Right renal cortex interstitium (tissue), 3 donors: ENCODE data around the gene FAM163B. TPM values are rescaled to one million over a fixed set of nuclear protein-coding genes. Genes with fewer than 3 reads are reported as not detected.
A peak's percentile ranks its signal among the peaks of the same experiment; 100 is the strongest.

Experiments
- DNase-seq, 3 donors: peaks; one replicate each; pipeline ENCODE4 v3.0.0-alpha.2; 2013; ENCODE audit warnings: low read depth in 3 of 3, low spot score in 2 of 3
- polyA plus RNA-seq, 3 donors: library from polyadenylated mRNA; unstranded; fragments of 120-200 nt; gene quantifications; one replicate each; pipeline ENCODE4 v1.2.1, GENCODE V29; 2013; ENCODE audit not compliant: insufficient read length in 3 of 3

Gene FAM163B
- polyA plus RNA-seq, 3 donors = 0.16 to 0.21 TPM; not detected in 1

- DNase-seq = no peak
Observed at GRCh38 chr9:133535306-133535877, 73.8 kb downstream of the FAM163B start.

GRCh38 chr9:133534346-133535291, 74.6 kb downstream of the FAM163B start, which contains the start of gene ADAMTSL2:
TSS of gene ADAMTSL2 (plus strand) at chr9:133534704. CDS start at chr9:133536713, 2,009 bp downstream.
- peak in 2 of 3 donors; percentile 60 to 72 for DNase-seq

GRCh38 chr9:133533857-133534256, 75.3 kb downstream of the FAM163B start:
- no peak for DNase-seq

GRCh38 chr9:133532937-133533668, 76.1 kb downstream of the FAM163B start:
- no peak for DNase-seq

DNA sequence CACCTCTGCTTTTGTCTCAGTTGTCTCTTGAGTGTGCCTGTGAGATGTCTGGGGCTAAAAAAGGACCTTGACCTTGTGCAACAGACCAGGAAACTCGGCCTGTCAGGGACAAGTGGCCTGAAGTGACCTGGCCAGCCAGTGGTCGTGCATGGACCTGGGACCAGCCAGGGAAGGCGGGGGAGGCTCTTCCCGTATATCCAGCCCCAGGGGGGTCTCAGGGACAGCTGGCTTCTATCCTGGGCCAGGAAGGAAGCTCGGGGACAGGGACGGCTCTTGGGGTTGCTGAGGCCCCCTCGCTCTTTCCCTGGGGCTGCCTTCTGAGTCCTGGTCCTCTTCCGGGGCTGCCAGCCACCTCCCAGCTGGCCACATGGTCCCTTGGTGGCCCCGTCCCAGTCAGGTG, 77.9 kb downstream of the FAM163B start:
- DNase-seq = no peak

- no peak for DNase-seq
Observed at GRCh38 chr9:133529874-133530273, 79.3 kb downstream of the FAM163B start.

DNA sequence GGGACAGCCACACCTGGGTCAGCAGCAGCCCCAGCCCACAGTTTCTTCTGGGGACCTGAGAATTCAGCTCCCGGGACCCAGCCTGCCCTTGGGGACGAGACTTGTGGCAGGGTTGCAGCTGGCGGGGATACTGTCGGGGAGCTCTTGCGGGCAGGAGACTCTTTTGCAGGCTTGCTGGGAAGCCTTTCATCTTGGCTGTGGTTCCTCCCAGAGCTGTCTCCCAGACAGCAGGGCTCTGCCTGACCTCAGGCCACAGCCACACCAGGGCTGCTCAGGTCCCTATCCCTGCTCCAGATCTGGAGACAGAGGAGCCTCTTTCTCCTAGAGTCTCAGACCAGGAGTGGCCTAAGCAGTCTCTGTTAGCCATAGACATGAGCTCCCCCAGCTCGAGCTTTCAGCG, 79.7 kb downstream of the FAM163B start:
- no peak for DNase-seq

- no peak for DNase-seq
Observed at GRCh38 chr9:133528876-133529241, 80.3 kb downstream of the FAM163B start.

DNA sequence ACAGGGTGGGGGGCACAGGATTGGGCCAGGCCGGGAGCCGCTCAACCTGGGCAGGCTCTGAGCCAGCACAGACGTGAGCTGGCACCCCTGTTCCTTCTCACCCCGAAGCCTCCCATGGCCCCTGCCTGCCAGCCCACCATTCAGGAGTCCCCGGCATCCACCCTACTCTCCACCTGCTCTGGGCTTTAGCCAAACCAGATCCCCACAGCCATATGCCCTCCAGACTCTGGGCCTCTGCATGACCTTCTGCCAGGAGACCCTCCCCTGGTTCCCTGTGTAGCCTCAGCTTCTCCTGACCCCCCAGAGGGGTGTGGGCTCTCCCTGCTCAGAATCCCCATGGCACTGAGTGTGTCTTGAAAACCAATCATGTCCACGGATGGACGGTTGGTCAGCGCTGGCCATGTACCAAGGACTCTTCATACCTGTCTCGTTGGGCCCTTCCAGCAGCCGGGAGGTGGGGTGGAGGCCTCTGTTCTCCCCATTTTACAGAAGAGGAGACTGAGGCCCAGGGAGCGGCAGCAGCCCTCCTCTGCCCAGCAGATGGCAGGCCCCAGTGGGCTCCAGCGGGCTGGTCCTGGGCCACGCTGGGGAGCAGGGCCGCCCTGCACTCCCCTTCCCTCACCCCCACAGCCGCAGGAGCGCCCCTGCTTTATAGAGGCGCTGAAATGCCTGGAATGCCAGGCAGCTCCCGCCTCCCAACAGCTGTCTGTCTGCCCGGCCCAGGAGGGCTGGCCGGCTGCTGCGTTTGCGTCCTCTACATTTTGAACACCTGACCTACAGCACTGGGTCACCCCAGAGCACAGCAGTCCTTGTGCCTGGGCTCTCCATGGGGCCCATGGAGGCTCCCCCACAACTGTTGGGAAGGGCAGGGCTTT, 81.0 kb downstream of the FAM163B start:
- no peak for DNase-seq

- DNase-seq = peak in 2 of 3 donors; percentile 54 to 74
Observed at GRCh38 chr9:133527444-133527920, 81.7 kb downstream of the FAM163B start.

Other genes starting within 250 kb of the FAM163B start
- gene SURF4, start 233.3 kb downstream of the FAM163B start, polyA plus RNA-seq = 100 to 1,000 TPM; 160 to 175 (median 164) TPM
- gene STKLD1, start 233.0 kb downstream of the FAM163B start, polyA plus RNA-seq = 1 to 10 TPM; 2.2 to 3.6 (median 3.4) TPM
- gene REXO4, start 191.4 kb downstream of the FAM163B start, polyA plus RNA-seq = 10 to 100 TPM; 26.9 to 30.7 (median 29.7) TPM
- gene ADAMTS13, start 187.0 kb downstream of the FAM163B start, polyA plus RNA-seq = 1 to 10 TPM; 5.9 to 7.2 (median 6.3) TPM
- gene CACFD1, start 149.4 kb downstream of the FAM163B start, polyA plus RNA-seq = 10 to 100 TPM; 23.3 to 28.1 (median 27.3) TPM
- 1 to 10 TPM in 2 of 3 donors, under 1 TPM in 1; 0.82 to 1.4 (median 1.0) TPM for gene SLC2A6, start 130.3 kb downstream of the FAM163B start, polyA plus RNA-seq
- gene MYMK, start 84.4 kb downstream of the FAM163B start, polyA plus RNA-seq = not detected
- 1 to 10 TPM; 1.3 to 1.4 (median 1.3) TPM for gene ADAMTSL2, start 74.7 kb downstream of the FAM163B start, polyA plus RNA-seq
- gene DBH, start 27.0 kb upstream of the FAM163B start, polyA plus RNA-seq = under 1 TPM; 0.62 TPM
- 1 to 10 TPM; 7.9 to 9.5 (median 9.3) TPM for gene SARDH, start 129.0 kb upstream of the FAM163B start, polyA plus RNA-seq